HG03196 (cell line): ENCODE results near the gene IQCE.
"Not testable (repeated sequence)": the region's sequence is repeated elsewhere in the genome, so short reads cannot be mapped to it uniquely, and the experiment has no call there.

Experiments used
- ATAC-seq: cut with Tn5 transposase; IDR thresholded peaks from one replicate; pipeline ENCODE4 v1.9.1; 2021; ENCODE audit not compliant: unreplicated experiment

IQCE gene

GRCh38 chr7:2532199-2532772 is 26.5 kb upstream of the IQCE start:
- ATAC-seq: not testable (repeated sequence)

- ATAC-seq: not testable (repeated sequence)
These were observed 26.0 kb upstream of the IQCE start for GRCh38 chr7:2532816-2533215.

GRCh38 chr7:2533566-2533965 is 25.2 kb upstream of the IQCE start:
- not testable (repeated sequence) for ATAC-seq

DNA sequence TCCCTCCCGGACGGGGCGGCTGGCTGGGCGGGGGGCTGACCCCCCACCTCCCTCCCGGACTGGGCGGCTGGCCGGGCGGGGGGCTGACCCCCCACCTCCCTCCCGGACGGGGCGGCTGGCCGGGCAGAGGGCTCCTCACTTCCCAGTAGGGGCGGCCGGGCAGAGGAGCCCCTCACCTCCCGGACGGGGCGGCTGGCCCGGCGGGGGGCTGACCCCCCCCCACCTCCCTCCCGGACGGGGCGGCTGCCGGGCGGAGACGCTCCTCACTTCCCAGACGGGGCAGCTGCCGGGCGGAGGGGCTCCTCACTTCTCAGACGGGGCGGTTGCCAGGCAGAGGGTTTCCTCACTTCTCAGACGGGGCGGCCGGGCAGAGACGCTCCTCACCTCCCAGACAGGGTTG is 24.6 kb upstream of the IQCE start:
- not testable (repeated sequence) for ATAC-seq

- ATAC-seq: not testable (repeated sequence)
These were observed 22.7 kb upstream of the IQCE start for GRCh38 chr7:2535872-2536627.

- ATAC-seq: no peak
These were observed 20.6 kb upstream of the IQCE start for GRCh38 chr7:2537981-2538851.

DNA sequence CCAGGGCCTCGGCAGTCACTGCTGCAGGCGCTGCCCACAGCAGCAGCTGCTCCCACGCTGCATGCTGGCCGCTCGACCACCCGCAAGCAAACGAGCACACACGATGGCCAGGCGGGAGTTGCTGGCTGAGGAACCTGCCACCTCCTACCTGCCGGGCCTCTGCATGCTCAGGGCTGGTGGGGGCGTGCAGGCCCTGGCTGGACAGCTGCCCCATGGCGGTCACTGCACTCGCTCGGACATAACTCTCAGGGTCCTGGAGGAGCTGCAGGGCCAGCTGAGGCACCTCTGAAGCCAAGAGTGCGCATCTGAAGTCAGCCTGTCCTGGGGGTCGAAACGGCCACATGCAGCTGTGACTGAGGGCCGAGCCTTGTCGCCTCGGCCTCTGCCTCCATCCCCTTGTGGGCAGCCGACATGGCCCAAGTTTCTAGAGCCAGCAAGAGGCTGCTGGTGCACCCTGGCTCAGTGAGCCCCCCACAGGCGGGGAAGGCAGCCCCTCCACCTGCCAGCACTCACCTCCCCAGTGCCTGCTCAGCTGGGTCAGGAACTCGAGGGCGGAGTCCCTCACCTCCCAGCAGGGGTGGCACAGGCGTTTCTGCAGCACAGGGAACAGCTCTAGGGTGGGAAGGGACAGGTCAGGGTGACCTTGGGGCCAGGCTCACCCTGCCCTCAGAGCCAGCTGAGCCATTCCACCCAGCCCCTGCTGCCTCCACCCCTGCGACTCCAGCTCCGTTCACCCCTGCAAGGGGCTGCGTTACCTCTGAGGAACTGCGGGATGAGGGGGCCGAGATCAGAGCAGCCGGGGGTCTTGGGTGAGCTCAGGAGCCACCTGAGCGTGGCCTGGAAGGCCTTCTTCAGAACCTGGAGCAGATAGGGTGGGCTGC is 19.5 kb upstream of the IQCE start:
- ATAC-seq: no peak

DNA sequence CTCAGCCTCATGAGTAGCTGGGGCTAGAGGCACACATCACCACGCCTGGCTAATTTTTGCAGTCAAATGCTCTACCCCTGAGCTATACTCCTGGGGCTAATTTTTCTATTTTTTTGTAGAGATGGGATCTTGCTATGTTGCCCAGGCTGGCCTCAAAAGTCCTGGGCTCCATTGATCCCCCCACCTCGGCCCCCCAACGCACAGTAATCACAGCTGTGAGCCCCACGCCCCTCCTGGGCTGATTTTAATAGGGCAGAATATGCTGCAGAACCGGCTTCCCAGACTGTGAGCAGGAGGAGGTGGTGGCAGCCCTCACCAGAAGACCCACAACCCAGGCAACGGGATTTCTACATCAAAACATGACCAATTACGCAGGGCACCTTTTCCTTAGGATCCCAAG is 18.6 kb upstream of the IQCE start:
- ATAC-seq: no peak

GRCh38 chr7:2540641-2541051 is 18.1 kb upstream of the IQCE start:
- ATAC-seq: no peak

- no peak for ATAC-seq
These were observed 17.3 kb upstream of the IQCE start for GRCh38 chr7:2541291-2542010.

GRCh38 chr7:2542011-2542915 is 16.5 kb upstream of the IQCE start:
- ATAC-seq: no peak

DNA sequence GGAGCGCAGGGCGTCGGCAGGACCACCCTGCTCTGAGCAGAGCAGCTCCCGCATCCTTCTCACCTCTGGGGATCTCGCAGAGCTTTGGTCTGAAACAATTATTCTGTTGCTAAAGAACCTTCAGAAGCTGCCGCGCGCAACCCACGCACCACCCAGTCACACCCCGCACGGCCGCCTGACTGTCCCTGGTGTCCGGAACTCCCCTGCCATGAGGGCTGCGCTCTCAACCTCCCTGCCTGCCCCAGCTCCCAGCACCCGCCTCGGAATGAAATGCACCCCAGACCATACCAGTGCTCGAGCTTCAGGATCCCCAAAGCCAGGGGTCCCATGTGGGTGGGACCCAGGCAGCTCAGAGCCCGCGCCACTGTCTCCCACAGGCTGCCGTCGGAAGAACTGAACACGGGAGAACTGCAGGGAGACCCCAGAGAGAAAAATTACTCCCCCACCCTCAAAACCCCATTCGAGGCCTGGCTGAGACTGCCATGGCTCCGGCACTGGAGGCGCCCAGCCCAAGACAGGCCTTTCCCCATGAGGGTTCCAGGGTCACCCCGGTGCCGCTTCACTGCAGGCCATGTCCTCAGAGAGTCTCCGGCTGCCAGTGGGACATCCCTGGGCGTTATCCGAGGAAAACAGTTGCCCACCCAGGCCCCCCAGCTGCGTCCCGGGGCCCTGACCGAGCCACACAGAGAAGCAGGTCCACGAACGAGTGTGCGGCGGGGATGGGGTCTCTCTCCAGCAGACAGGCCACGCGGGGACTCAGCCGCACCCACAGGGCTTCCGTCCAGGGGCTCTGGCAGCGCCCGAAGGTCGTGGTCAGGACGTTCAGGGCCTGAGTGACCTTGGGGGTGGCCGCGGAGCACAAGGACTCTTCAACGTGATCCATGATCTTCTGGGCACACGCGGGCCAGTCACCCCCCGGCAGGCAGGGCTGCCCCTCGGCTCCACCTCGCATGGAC is 15.6 kb upstream of the IQCE start:
- no peak for ATAC-seq

DNA sequence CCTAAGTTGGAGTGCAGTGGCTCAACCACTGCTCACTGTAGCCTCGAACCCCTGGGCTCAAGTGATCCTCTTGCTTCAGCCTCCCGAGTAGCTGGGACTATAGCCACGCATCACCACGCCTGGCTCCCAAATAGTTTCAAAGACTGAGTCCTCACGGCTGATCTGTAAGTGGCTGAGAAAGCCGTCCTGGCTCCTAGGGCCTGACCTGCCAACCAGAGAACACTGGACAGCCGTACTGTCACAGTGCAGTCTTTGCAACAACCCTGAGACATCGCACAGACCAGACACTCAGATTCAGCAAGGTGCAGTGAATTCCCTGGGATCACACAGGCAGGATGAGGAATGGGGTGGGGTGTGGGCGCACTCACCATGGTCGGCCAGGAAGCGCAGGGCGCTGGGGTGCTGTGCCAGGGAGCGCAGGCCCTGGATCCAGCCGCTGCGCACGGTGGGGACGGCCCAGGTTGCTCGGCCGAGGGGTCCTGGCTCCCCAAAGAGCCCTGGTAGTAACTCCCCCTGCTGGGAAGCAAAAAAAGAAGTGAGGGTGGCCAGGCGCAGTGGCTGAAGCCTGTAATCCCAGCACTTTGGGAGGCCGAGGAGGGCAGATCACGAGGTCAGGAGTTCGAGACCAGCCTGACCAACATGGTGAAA is 14.1 kb upstream of the IQCE start:
- no peak for ATAC-seq

- no peak for ATAC-seq
These were observed 12.9 kb upstream of the IQCE start for GRCh38 chr7:2545746-2546425.

GRCh38 chr7:2546776-2547586 is 11.8 kb upstream of the IQCE start:
- no peak for ATAC-seq

- ATAC-seq: no peak
These were observed 7.4 kb upstream of the IQCE start for GRCh38 chr7:2551418-2551817.
